ENCODE measurements around the gene SPATA2. TPM values are rescaled to one million over a fixed set of nuclear protein-coding genes. Genes with fewer than 3 reads are reported as not detected.

SPATA2 gene
- total RNA-seq, 1 donor from 2014 or later, result 3.2 TPM

DNA sequence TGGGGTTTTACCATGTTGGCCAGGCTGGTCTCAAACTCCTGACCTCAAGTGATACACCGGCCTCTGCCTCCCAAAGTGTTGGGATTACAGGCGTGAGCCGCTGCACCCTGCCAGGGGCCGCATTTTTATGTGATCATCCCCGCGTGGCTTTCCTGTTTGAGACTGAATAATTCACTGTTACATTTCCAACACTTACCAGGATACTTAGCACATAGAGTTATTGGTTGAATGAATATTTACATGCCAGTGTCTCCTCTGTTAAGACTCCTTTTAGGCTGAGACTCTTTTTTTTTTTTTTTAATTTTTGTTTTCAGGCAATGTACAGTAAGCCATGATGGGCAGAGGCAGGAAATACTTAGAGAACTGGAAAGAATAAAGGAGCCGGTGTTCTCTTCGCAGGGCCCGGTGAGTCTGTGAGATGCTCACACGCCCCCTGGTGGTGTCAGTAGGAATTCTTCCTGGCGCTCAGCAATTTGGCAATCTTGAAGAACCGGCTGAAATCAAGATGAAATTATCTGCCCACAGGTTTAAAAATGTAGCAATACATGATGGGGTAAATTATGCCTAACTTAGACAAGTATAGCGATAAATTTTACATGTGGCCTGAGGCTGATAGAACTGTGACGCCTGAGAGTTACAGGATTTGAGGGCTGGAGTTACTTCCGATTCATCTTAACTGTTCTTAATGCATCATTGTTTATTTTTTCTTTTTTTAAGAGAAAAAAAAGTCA is 13.2 kb upstream of the SPATA2 start:
- TF ChIP-seq, protein P1, sequence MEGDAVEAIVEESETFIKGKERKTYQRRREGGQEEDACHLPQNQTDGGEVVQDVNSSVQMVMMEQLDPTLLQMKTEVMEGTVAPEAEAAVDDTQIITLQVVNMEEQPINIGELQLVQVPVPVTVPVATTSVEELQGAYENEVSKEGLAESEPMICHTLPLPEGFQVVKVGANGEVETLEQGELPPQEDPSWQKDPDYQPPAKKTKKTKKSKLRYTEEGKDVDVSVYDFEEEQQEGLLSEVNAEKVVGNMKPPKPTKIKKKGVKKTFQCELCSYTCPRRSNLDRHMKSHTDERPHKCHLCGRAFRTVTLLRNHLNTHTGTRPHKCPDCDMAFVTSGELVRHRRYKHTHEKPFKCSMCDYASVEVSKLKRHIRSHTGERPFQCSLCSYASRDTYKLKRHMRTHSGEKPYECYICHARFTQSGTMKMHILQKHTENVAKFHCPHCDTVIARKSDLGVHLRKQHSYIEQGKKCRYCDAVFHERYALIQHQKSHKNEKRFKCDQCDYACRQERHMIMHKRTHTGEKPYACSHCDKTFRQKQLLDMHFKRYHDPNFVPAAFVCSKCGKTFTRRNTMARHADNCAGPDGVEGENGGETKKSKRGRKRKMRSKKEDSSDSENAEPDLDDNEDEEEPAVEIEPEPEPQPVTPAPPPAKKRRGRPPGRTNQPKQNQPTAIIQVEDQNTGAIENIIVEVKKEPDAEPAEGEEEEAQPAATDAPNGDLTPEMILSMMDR (conservative IDR thresholded peaks at IDR 0.05; ENCODE audit: low read depth, low read length), result peak; percentile 93
- no peak for DNase-seq (ENCODE audit: low read depth)
- H3K4me3 ChIP-seq (ENCODE audit: low read depth, low read length), result no peak overlapping the region

DNA sequence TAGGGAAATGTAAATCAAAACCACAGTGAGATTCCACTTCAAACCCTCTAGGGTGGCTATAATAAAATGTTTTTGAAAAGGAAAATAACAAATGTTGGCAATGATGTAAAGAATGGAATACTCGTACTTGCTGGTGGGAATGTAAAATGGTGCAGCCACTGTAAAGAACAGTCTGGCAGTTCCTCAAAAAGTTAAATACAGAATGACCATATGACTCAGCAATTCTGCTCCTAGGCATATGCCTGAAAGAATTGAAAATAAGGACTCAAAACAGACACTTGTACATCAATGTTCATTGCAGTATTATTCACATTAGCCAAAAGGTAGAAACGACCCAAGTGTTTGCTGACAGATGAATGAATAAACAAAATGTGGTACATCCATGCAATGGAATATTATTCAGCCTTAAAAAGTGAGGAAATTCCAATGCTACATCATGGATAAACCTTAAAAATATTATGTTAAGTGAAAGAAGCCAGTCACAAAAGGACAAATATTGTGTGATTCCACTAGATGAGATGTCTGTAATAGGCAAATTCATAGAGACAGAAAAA is 10.6 kb upstream of the SPATA2 start:
- TF ChIP-seq, protein P1 (conservative IDR thresholded peaks at IDR 0.05; ENCODE audit: low read depth, low read length), result no peak
- H3K4me3 ChIP-seq (ENCODE audit: low read depth, low read length), result no peak overlapping the region
- DNase-seq (ENCODE audit: low read depth), result no peak

GRCh38 chr20:49924247-49924646 is 8.9 kb upstream of the SPATA2 start:
- H3K4me3 ChIP-seq (ENCODE audit: low read depth, low read length), result no peak overlapping the region
- no peak for DNase-seq (ENCODE audit: low read depth)
- TF ChIP-seq, protein P1 (conservative IDR thresholded peaks at IDR 0.05; ENCODE audit: low read depth, low read length), result no peak

GRCh38 chr20:49919461-49919860 is 4.1 kb upstream of the SPATA2 start:
- no peak overlapping the region for H3K4me3 ChIP-seq (ENCODE audit: low read depth, low read length)
- TF ChIP-seq, protein P1 (conservative IDR thresholded peaks at IDR 0.05; ENCODE audit: low read depth, low read length), result no peak
- no peak for DNase-seq (ENCODE audit: low read depth)

GRCh38 chr20:49919009-49919408 is 3.7 kb upstream of the SPATA2 start:
- DNase-seq (ENCODE audit: low read depth), result no peak
- TF ChIP-seq, protein P1 (conservative IDR thresholded peaks at IDR 0.05; ENCODE audit: low read depth, low read length), result no peak

GRCh38 chr20:49918446-49918845 is 3.1 kb upstream of the SPATA2 start:
- H3K4me3 ChIP-seq (ENCODE audit: low read depth, low read length), result no peak overlapping the region
- TF ChIP-seq, protein P1 (conservative IDR thresholded peaks at IDR 0.05; ENCODE audit: low read depth, low read length), result no peak
- DNase-seq (ENCODE audit: low read depth), result no peak

More at GRCh38 chr20:49919009-49919408, 3.7 kb upstream of the SPATA2 start:
- no peak overlapping the region for H3K4me3 ChIP-seq (ENCODE audit: low read depth, low read length)
